NCI-H2171 (cell line): ENCODE results near the gene ZBTB25.
A peak's percentile ranks its signal among the peaks of the same experiment; 100 is the strongest.

Source experiments
- DNase-seq: peaks from one replicate; lab custom pipeline; 2025; lab: John Stamatoyannopoulos, UW

Gene ZBTB25

GRCh38 chr14:64476438-64476837 lies 27.2 kb downstream of the ZBTB25 start:
- no peak for DNase-seq

- no peak for DNase-seq
These were observed 27.9 kb downstream of the ZBTB25 start for GRCh38 chr14:64475585-64476273.

GRCh38 chr14:64474698-64475097 lies 28.9 kb downstream of the ZBTB25 start:
- no peak for DNase-seq

GRCh38 chr14:64474041-64474440 lies 29.6 kb downstream of the ZBTB25 start:
- no peak for DNase-seq

GRCh38 chr14:64468451-64468850 lies 35.2 kb downstream of the ZBTB25 start:
- no peak for DNase-seq

GRCh38 chr14:64467566-64467965 lies 36.1 kb downstream of the ZBTB25 start:
- no peak for DNase-seq

GRCh38 chr14:64467101-64467500 lies 36.5 kb downstream of the ZBTB25 start:
- no peak for DNase-seq

- DNase-seq = peak; percentile 26
These were observed 37.6 kb downstream of the ZBTB25 start for GRCh38 chr14:64465831-64466554.

- DNase-seq = peak; percentile 94
These were observed 38.3 kb downstream of the ZBTB25 start, which contains the start of gene AKAP5 for GRCh38 chr14:64465191-64465822. Gene AKAP5 (plus strand): TSS chr14:64465499. CDS start chr14:64468395, 2,896 bp downstream.

- DNase-seq = no peak
These were observed 39.0 kb downstream of the ZBTB25 start for GRCh38 chr14:64464651-64465050.

GRCh38 chr14:64463873-64464272 lies 39.8 kb downstream of the ZBTB25 start:
- no peak for DNase-seq

GRCh38 chr14:64463195-64463594 lies 40.4 kb downstream of the ZBTB25 start:
- no peak for DNase-seq

GRCh38 chr14:64461221-64461620 lies 42.4 kb downstream of the ZBTB25 start:
- no peak for DNase-seq

GRCh38 chr14:64459405-64460136 lies 44.1 kb downstream of the ZBTB25 start:
- no peak for DNase-seq

- DNase-seq = no peak
These were observed 49.0 kb downstream of the ZBTB25 start for GRCh38 chr14:64454671-64455070.

- DNase-seq = no peak
These were observed 53.4 kb downstream of the ZBTB25 start for GRCh38 chr14:64450255-64450654.

- no peak for DNase-seq
These were observed 55.6 kb downstream of the ZBTB25 start for GRCh38 chr14:64447876-64448670.

- no peak for DNase-seq
These were observed 58.4 kb downstream of the ZBTB25 start for GRCh38 chr14:64444984-64445845.

GRCh38 chr14:64444140-64444539 lies 59.5 kb downstream of the ZBTB25 start:
- no peak for DNase-seq

GRCh38 chr14:64442300-64442988 lies 61.2 kb downstream of the ZBTB25 start:
- DNase-seq = no peak
